C4-2B (cell line): ENCODE data around the gene FOXD4L1.
"Not testable (repeated sequence)": the region's sequence is repeated elsewhere in the genome, so short reads cannot be mapped to it uniquely, and the experiment has no call there.

Experiments
- CTCF ChIP-seq: fragments of 450-650 bp; conservative IDR thresholded peaks from 2 replicates; pipeline ENCODE4 v1.5.1; 2017; ENCODE audit warnings: mild to moderate bottlenecking
- ZFX ChIP-seq: fragments of 450-650 bp; IDR thresholded peaks from 2 replicates; pipeline ENCODE4 v1.6.1; 2017

- not testable (repeated sequence) for TF ChIP-seq CTCF, ZFX
Observed at GRCh38 chr2:113508187-113508586, 9.7 kb downstream of the FOXD4L1 start.
